GM12892 (cell line): ENCODE measurements around the gene INPP5A.

Experiments
- POLR2A ChIP-seq: IDR thresholded peaks from 2 replicates; pipeline ENCODE4 v1.6.1; 2011; ENCODE audit warnings: low read depth, low read length, control low read depth
- POLR2AphosphoS5 ChIP-seq: IDR thresholded peaks from 2 replicates; pipeline ENCODE4 v1.6.1; 2011; ENCODE audit warnings: low read depth, low read length, control low read depth

- TF ChIP-seq POLR2A = no peak
- no peak for TF ChIP-seq POLR2AphosphoS5
Observed at GRCh38 chr10:132675031-132675740, 137.6 kb downstream of the INPP5A start.
